ENCODE measurements around the gene RBKS.
"Not testable (repeated sequence)": the region's sequence is repeated elsewhere in the genome, so short reads cannot be mapped to it uniquely, and the experiment has no call there.

The RBKS gene

GRCh38 chr2:27756091-27756490 is 134.1 kb downstream of the RBKS start:
- DNase-seq = no peak

- no peak for DNase-seq
Measured at GRCh38 chr2:27754831-27755230, 135.4 kb downstream of the RBKS start.

GRCh38 chr2:27754138-27754588 is 136.0 kb downstream of the RBKS start:
- DNase-seq = peak; percentile 25 to 78

GRCh38 chr2:27752551-27753237 is 137.5 kb downstream of the RBKS start:
- no peak for DNase-seq

GRCh38 chr2:27751377-27751776 is 138.8 kb downstream of the RBKS start:
- no peak for DNase-seq

GRCh38 chr2:27748803-27749554 is 141.2 kb downstream of the RBKS start:
- not testable (repeated sequence) for DNase-seq

- DNase-seq = no peak
Measured at GRCh38 chr2:27747827-27748352, 142.3 kb downstream of the RBKS start.

- DNase-seq = no peak
Measured at GRCh38 chr2:27746325-27746724, 143.9 kb downstream of the RBKS start.

- not testable (repeated sequence) for DNase-seq
Measured at GRCh38 chr2:27745494-27745893, 144.7 kb downstream of the RBKS start.

GRCh38 chr2:27742571-27742970 is 147.6 kb downstream of the RBKS start:
- no peak for DNase-seq

- no peak for DNase-seq
Measured at GRCh38 chr2:27741673-27742072, 148.5 kb downstream of the RBKS start.

- DNase-seq = no peak
Measured at GRCh38 chr2:27739058-27739373, 151.2 kb downstream of the RBKS start.

- DNase-seq = no peak
Measured at GRCh38 chr2:27738349-27739057, 151.7 kb downstream of the RBKS start.

GRCh38 chr2:27737676-27738348 is 152.4 kb downstream of the RBKS start:
- peak in 1 of 2 experiments; percentile 29 for DNase-seq

GRCh38 chr2:27736890-27737204 is 153.3 kb downstream of the RBKS start:
- no peak for DNase-seq

- DNase-seq = no peak
Measured at GRCh38 chr2:27736031-27736889, 153.9 kb downstream of the RBKS start.

GRCh38 chr2:27735263-27735904 is 154.8 kb downstream of the RBKS start:
- DNase-seq = no peak

GRCh38 chr2:27734305-27734704 is 155.9 kb downstream of the RBKS start:
- no peak for DNase-seq
